ENCODE data around the gene SART3. TPM values are rescaled to one million over a fixed set of nuclear protein-coding genes. Genes with fewer than 3 reads are reported as not detected.

Gene SART3
- polyA plus RNA-seq, 1 donor (not counting 4 experiments of a cell fraction or from before 2014, with no cell fraction given): 19.0 TPM

DNA sequence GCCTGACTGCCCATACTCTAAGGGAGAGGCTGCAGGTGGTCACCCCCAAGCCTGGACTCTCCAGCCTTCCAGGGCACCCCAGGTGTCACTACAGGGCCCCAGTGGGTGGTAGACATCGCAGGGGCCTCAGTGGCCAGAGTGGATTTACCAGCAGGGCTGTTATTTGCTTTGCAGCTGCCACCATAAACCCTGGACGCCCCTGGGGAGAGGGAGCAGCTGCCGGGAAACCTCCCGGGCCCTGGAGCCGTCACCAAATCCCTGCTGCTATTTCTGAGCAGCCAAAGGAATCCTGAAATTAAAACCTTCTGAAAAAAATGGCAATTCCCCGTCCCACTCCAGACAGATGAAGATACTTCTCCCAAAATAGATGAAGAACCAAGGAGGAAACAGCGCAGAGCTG lies 23.0 kb upstream of the SART3 start:
- H3K36me3 ChIP-seq (ENCODE audit: control insufficient read depth in 2 of 2, extremely low read depth in 1 of 2, insufficient read depth in 2 of 2, low read length in 2 of 2): no peaks in the 10 kb centered on the region
- H3K9me1 ChIP-seq (ENCODE audit: control insufficient read depth, extremely low read depth, insufficient read depth, low read length): no peaks in the 10 kb centered on the region
- dilution Hi-C loops (cut with MboI; ENCODE audit: extremely low pct_ligation_motif_present, low sequenced_read_pairs): no loop called here
- TF ChIP-seq CTCF (optimal IDR thresholded peaks at IDR 0.05 in 1 of 3, IDR thresholded peaks at IDR 0.05 in 1 of 3, conservative IDR thresholded peaks at IDR 0.05 in 1 of 3; ENCODE audit: extremely low read depth in 1 of 3, insufficient read depth in 2 of 3, low read length in 3 of 3) (no peak), EZH2 (IDR thresholded peaks at IDR 0.05; ENCODE audit: low read length) (no peak)
- H3K79me2 ChIP-seq (ENCODE audit: control insufficient read depth, insufficient read depth, low read length): no peaks in the 10 kb centered on the region
- no peak overlapping the region for H3K9ac ChIP-seq (ENCODE audit: control insufficient read depth, extremely low read depth, insufficient read depth, low read length)
- no peaks in the 10 kb centered on the region for H3K9me3 ChIP-seq (ENCODE audit: control insufficient read depth, low read depth, low read length)
- no peaks in the 10 kb centered on the region for H4K20me1 ChIP-seq (ENCODE audit: control insufficient read depth, extremely low read depth, insufficient read depth, low read length)
- H3K27me3 ChIP-seq (ENCODE audit: control insufficient read depth, extremely low read depth, insufficient read depth, low read length): peaks cover 13% of the 10 kb centered on the region
- FAIRE-seq (no peak), DNase-seq (ENCODE audit: low read depth, low spot score) (no peak)
- no peak overlapping the region for H2AFZ ChIP-seq (ENCODE audit: control insufficient read depth, low read length)
- H3K27ac ChIP-seq (ENCODE audit: control insufficient read depth, insufficient read depth, low read length): no peak overlapping the region
- H3K4me2 ChIP-seq (ENCODE audit: control insufficient read depth, extremely low read depth, insufficient read depth, low read depth, low read length): no peak overlapping the region
- no peaks in the 10 kb centered on the region for H3K4me1 ChIP-seq (ENCODE audit: control insufficient read depth, extremely low read depth, insufficient read depth, low read length)
- no peak overlapping the region for H3K4me3 ChIP-seq (ENCODE audit: control insufficient read depth in 2 of 3, extremely low read depth in 1 of 3, insufficient read depth in 2 of 3, low read depth in 1 of 3, low read length in 3 of 3)

- DNase-seq (ENCODE audit: low read depth, low spot score) (no peak), FAIRE-seq (no peak)
- no peak overlapping the region for H3K4me3 ChIP-seq (ENCODE audit: control insufficient read depth in 2 of 3, extremely low read depth in 1 of 3, insufficient read depth in 2 of 3, low read depth in 1 of 3, low read length in 3 of 3)
- no peaks in the 10 kb centered on the region for H3K4me1 ChIP-seq (ENCODE audit: control insufficient read depth, extremely low read depth, insufficient read depth, low read length)
- H3K79me2 ChIP-seq (ENCODE audit: control insufficient read depth, insufficient read depth, low read length): no peaks in the 10 kb centered on the region
- H3K4me2 ChIP-seq (ENCODE audit: control insufficient read depth, extremely low read depth, insufficient read depth, low read depth, low read length): no peak overlapping the region
- H3K9me1 ChIP-seq (ENCODE audit: control insufficient read depth, extremely low read depth, insufficient read depth, low read length): no peaks in the 10 kb centered on the region
- peaks cover 5% of the 10 kb centered on the region for H3K27me3 ChIP-seq (ENCODE audit: control insufficient read depth, extremely low read depth, insufficient read depth, low read length)
- no peak overlapping the region for H3K27ac ChIP-seq (ENCODE audit: control insufficient read depth, insufficient read depth, low read length)
- no peak overlapping the region for H3K9ac ChIP-seq (ENCODE audit: control insufficient read depth, extremely low read depth, insufficient read depth, low read length)
- TF ChIP-seq CTCF (optimal IDR thresholded peaks at IDR 0.05 in 1 of 3, IDR thresholded peaks at IDR 0.05 in 1 of 3, conservative IDR thresholded peaks at IDR 0.05 in 1 of 3; ENCODE audit: extremely low read depth in 1 of 3, insufficient read depth in 2 of 3, low read length in 3 of 3): no peak
- TF ChIP-seq EZH2 (IDR thresholded peaks at IDR 0.05; ENCODE audit: low read length): no peak
- H4K20me1 ChIP-seq (ENCODE audit: control insufficient read depth, extremely low read depth, insufficient read depth, low read length): no peaks in the 10 kb centered on the region
- dilution Hi-C loops (cut with MboI; ENCODE audit: extremely low pct_ligation_motif_present, low sequenced_read_pairs): no loop called here
- H2AFZ ChIP-seq (ENCODE audit: control insufficient read depth, low read length): no peak overlapping the region
- H3K9me3 ChIP-seq (ENCODE audit: control insufficient read depth, low read depth, low read length): no peaks in the 10 kb centered on the region
- no peaks in the 10 kb centered on the region for H3K36me3 ChIP-seq (ENCODE audit: control insufficient read depth in 2 of 2, extremely low read depth in 1 of 2, insufficient read depth in 2 of 2, low read length in 2 of 2)
Observed at GRCh38 chr12:108582978-108583770, 22.2 kb upstream of the SART3 start.
